ENCODE results near the gene ZNF827.

The ZNF827 gene, protein sequence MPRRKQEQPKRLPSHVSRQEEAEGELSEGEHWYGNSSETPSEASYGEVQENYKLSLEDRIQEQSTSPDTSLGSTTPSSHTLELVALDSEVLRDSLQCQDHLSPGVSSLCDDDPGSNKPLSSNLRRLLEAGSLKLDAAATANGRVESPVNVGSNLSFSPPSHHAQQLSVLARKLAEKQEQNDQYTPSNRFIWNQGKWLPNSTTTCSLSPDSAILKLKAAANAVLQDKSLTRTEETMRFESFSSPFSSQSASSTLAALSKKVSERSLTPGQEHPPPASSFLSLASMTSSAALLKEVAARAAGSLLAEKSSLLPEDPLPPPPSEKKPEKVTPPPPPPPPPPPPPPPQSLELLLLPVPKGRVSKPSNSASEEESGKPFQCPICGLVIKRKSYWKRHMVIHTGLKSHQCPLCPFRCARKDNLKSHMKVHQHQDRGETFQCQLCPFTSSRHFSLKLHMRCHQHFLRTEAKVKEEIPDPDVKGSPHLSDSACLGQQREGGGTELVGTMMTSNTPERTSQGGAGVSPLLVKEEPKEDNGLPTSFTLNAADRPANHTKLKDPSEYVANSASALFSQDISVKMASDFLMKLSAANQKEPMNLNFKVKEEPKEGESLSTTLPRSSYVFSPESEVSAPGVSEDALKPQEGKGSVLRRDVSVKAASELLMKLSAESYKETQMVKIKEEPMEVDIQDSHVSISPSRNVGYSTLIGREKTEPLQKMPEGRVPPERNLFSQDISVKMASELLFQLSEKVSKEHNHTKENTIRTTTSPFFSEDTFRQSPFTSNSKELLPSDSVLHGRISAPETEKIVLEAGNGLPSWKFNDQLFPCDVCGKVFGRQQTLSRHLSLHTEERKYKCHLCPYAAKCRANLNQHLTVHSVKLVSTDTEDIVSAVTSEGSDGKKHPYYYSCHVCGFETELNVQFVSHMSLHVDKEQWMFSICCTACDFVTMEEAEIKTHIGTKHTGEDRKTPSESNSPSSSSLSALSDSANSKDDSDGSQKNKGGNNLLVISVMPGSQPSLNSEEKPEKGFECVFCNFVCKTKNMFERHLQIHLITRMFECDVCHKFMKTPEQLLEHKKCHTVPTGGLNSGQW

DNA sequence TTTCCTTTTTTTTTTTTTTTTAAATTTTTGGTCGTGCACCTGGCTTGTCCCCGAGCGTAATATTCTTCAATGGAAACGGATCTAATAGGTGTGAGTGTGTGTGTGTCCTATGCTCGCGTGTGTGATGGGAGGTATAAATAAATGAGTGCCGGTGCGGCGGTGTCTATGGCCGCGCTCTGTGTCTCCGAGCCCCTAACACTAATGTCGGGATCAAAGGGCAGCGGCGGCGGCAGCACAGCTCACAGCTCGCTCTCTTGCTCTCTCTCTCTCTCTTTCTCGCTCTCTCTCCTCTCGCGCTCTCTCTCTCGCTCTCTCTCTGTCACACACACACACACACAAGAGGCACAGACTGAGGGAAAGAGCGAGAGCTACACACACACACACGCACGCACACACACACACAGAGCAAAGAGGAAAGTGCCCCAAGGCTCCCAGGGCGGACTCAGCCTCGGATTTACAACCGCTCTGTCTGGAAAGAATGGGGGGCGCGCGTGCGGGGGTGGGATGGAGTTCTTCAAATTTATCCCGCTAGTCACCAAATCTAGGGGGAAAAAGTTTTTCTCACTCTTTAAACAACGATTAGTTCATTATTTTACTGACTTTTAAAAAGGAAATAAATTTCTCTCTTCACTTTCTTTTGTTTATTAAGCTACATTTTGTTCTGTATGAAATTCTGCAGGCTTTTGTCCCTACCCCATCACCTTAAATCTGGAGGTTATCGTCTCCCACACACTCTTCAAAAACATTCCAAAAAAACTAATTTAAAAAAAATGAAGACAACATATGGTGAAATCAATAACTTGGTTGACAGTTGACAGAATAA lies at the start of gene ZNF827:
TSS of gene ZNF827 (minus strand) at position 206 of the 823 bp plus-strand sequence. CDS start 416 bp downstream, outside the sequence.
- DNase-seq (ENCODE audit: low read depth in 2 of 2): peak; percentile 34 to 39

DNA sequence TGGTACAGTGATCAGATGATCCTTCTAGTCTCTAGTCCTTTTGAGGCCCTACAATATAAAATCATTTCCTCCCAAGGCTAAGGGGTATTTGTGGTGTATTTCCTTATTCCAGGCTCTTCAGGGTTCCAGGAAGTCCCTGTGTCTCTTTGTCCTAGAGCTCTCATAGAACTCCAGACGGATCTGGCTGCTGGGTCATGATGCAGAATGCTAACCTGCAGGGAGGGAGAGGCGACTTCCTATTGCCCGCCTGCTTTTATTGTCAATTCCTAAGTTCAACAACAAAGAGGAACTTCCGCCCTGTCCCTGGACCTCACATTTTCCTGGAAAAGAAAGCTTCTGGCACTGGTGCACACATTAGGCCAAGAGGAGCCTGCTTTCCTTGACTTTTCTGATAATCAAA lies 45.9 kb upstream of the ZNF827 start:
- no peak for DNase-seq (ENCODE audit: low read depth in 2 of 2)

DNA sequence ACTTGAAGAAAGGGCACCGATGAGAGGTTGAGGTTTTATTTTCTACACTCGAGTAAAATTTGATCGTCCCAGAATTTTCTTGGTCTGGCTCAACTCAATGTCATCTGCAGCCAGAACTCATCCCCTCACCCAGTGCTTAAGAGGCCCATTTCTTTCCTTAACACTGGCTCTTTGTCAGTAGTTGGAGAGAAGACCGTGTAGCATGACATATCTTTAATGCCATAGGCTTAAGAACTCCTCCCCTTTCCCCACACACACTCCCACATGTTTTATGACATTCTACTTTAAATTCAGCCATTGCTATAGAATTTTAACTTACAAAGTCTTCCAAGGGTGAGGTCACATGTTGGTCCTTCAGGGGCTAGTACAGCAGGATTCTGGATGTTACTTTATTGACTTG lies 44.2 kb upstream of the ZNF827 start:
- no peak for DNase-seq (ENCODE audit: low read depth in 2 of 2)

DNA sequence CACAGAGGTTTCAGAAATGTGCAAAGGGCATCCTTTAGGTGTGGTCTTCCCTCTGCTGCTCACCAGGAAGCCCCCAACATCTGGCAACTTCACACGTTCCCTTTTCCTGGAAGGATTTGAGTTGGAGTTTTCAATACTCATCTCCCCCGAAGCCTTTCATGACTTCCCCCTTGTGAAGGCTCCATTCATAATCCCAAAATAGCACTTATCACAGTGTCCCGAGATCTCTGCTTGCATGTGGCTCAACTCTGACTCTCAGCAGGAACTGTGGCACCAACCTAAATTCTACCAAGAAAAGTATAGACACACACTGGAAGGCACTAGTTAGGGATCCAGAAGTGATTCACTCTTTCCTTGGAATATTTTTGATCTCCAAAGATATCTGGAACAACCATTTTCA lies 40.5 kb upstream of the ZNF827 start:
- DNase-seq (ENCODE audit: low read depth in 2 of 2): no peak

DNA sequence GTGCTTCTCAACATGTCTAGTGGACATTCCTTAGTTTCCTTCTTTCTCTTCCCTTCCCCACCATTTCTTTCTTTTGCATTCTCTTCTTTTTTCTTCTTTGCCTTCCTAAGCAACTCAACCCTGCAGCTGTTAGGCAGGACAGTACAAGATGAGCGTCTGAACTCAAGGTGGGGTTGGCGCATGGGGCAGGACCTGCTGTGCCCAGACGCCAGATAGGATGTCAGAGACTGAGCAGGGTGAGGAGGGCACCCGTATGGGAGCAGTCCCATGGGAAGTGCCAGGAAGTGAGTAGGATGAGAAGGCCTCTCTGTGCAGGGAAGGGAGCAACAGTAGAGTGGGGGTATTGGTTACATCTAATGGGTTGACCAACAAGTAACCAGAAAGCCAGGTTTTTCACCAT lies 38.1 kb upstream of the ZNF827 start:
- DNase-seq (ENCODE audit: low read depth in 2 of 2): no peak

DNA sequence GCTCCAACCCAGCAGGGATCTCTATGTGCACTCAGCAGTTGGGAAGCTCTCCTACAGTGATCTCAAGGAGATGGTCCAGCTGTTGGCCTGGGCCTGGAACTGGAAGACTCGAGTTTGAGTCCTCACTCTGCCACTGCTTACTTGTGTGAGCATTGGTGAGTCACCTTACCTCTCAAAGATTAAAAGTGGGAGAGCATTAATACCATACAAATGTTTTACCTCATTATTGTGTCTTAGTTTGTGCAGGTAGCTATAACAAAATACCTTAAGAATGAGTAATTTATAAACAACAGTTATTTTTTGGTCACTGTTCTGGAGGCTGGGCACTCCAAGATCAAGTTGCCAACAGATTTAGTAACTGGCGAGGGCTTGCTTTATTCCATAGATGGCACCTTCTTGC lies 21.4 kb upstream of the ZNF827 start:
- DNase-seq (ENCODE audit: low read depth in 2 of 2): no peak

DNA sequence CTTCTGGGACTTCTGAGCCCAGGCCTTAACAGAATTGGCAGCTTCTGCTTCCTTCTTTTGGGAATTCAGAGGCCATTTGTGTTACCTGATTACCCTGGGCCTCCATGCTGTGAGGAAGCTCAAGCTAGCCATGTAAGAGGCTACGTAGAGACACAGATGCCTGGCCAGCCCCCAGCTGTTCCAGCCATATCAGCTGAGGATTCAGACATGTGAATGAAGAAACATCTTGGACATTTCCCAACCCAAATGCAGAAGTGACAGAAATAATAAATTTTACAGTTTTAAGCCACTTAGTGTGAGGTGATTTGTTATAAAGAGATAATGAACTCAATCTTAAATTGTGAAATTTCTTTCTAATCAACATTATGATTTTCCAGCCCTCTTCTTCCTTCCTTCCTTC lies 18.7 kb upstream of the ZNF827 start:
- no peak for DNase-seq (ENCODE audit: low read depth in 2 of 2)

DNA sequence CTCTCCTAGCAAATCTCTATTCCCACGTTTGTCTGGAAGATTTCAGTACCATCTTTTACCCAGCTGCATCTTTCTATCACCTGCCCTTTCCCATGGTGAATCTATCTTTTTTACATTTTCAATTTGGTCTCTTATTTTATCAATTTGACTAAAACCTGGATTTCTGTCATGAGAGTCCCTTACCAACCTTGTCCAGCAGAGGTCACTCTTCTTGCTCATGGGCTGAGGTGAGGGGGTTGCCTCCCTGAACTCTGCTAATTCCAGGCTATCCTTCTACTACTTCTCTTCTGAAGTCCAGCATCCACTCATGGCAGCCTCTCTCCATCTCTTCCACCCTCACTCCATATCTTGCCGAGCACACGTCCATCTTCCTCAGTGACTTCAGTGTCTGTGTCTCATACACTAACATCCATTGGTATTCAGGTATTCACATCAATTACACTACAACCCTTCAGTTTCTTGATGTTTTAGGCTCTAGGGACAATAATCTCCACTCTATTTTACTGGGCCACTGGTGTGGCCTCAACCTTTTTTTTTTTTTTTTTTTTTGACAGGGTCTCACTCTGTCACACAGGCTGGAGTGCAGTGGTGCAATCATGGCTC lies 17.8 kb upstream of the ZNF827 start:
- DNase-seq (ENCODE audit: low read depth in 2 of 2): no peak

DNA sequence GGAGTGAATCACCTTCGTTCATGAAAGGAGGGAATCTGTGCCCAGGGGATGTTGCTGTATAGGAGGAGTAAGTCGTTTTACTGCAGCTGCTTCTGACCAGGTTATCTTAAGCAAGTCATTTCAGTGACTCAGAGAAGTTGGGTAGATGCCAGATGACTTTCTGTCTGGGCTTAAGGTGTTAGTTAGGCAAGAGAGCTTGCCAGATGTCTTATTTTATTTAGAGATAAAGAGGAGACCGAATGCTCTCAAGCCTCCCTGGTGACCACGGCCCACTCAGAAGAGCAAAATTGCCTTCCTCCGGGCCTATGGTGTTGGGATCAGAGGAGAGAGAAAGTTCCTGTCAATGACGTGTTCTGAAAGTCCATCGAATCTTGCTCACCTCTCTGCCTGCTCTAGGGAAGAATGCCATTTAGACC lies 16.3 kb upstream of the ZNF827 start:
- DNase-seq (ENCODE audit: low read depth in 2 of 2): no peak

DNA sequence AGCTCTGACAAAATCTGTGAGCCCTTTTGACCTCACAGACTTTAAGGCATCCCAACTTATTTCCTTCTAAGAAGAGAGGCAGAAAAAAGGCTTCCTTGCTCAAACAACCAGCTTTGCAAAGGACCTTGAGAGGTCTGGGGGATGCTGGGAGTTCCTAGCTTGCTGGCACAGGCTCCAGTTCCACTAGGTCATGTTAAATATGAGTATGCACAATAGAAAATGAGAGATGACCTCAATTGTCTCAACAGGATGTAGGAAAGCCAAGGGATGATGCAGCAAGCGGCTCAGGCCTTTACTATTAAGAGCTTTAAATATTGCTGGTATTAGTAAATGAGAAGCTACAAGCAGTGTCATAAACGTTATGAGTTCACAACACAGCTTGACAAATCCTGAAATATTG lies 13.3 kb upstream of the ZNF827 start:
- no peak for DNase-seq (ENCODE audit: low read depth in 2 of 2)

DNA sequence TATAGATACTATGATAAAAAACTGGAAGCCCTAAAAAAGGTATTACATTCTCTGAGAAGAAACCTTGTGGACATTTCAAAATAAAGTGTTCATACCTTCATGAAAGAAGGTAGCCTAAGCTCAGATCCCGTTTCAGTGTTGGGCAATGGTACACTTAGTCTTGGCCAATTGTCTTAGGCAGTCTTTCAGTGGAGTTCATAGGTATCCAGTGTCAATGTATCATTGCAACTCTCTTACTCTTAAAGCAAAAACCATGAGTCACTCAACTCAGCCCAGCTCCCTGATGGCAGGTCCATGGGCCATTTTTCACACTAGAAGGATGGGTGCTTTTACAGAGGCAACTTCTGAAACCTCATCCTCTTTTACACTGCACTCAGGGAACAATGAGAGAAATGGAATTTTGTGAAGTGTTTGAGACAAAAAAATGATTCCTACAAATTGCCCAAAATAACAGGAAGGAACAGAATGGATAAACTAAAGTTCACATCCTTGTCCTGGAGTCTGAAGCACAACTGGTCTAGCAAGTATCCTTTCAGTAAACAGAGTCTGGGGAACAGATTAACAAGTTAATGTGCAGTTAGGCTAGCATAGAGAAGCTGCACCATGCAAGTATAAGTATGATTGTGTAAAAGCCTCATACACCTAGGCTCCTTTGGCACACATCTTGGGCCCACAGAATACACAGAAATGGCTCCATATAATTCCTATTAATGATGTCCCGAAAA lies 7.0 kb upstream of the ZNF827 start:
- no peak for DNase-seq (ENCODE audit: low read depth in 2 of 2)

DNA sequence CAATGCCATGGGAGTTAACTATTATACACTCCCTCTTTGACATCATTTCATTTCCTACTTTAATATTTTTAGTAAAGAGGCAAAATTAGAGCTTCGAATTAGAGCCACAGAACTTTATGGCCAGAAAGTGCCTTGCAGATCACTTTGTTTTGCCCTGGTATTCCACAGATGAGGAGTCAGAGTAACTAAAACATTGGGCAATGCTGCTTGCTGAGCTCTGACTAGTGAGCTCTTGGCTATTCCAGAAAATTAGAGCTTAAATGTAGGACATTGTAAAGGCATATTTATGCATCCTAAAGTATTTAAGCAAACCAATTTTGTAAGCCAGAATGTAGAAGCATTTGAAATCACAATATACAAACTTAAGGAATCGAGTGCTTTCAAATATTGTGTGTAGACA lies 6.3 kb upstream of the ZNF827 start:
- no peak for DNase-seq (ENCODE audit: low read depth in 2 of 2)

DNA sequence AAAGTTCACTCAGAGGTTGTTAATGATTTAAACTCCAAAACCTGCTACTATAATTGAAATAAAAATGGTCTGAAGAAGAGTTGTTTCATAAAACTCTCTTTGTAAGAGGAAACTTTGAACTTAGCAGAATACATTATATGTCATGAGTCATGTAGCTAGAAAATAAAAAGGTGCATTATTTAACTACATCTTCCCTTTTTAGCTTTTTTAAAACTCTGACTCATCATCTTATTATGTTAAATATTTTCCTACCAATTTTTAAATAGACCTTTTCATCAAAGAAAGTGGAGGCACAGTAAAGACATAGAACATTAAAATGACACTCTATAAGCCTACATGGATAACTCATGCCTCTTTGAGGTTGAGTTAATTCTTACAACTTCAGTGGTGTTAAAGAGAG lies 1.2 kb upstream of the ZNF827 start:
- no peak for DNase-seq (ENCODE audit: low read depth in 2 of 2)

DNA sequence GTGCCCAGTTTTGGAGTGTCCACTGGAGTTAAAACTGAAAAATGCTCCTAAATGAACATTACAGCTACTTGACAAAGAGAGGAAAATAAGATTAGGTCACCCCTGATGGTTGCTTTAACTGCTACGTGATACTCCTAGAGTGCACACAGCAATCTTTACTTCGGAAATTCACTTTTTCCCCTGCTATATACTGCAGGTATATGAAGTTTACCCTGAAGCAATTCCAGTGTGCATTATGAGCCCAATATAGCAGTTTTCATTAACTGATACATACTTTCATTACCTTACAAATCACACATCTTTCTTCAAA lies 773 bp upstream of the ZNF827 start:
- DNase-seq (ENCODE audit: low read depth in 2 of 2): no peak

DNA sequence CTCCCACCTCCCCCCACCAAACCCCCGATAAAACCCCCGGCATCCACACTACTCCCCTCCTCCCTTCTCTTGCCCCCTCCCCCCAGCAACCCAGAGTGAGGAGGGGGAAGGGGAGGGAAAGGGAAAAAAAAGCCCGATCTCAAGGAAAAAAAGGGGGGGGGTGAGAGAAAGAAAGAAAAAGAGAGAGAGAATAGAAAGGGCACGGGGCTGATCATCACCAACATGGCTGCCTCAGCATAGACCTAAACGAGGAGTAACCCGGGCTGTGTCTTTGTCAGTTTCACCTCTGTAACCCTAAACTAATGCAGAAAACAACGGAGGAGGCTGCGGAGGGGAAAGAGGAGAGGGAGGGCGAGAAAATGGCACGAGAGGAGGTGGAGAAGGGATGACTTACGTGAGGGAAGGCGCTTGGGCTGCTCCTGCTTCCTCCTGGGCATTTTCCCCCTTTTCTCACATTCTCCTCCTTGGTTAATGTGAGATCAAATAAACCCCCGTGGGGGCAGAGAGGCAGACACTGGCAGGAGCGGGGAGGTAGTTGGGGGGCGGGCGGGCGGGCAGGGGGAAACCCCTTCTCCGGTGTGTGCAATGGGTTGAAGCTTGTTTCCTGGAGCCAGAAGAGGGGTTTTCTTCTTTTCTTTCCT lies 532 bp downstream of the ZNF827 start:
- peak; percentile 4 to 17 for DNase-seq (ENCODE audit: low read depth in 2 of 2)

DNA sequence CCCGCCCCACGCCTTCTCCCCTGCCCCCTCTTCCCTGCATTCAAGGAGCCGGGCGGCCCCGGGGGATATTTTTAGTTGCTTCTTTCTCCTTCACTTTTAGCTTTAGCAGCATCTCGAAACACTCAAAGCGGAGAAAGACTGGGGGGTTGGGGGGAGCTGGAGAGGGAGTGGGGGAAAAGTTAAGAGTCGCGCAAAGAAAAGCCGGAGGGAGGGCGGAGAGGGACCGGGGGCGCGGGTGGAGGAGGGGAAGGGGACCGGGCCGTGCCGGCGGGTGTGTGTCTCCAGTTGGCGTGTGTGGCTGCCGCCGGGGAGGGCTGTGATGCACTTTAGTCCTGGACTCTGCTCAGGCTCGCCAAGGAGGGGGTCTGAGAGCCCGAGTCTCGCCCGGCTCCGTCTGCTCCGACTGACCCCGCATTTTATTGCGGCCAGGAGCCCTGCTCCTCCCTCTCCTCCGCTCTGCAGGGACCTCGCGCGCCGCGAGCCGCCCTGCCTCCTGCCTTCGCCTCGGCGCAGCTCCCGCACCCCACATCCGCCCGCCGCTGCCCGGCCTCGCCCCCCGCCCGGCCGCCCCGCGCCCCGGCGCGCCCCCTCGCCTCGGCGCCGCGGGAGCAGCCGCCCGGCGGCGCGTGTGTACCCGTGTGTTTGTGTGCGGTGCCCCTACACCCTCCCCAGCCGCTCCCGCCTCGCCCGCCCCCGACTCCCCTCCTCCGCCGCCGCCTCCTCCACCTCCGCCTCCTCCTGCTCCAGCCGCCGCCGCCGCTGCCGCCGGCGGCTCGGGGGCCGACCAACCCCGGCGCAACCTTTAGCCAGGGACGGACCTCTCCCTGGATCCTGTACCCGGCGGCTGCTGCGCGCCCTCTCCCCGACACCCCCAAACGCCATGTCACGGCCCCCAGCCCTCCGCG lies 1.4 kb downstream of the ZNF827 start:
- peak in 1 of 2 donors; percentile 12 for DNase-seq (ENCODE audit: low read depth in 2 of 2)

DNA sequence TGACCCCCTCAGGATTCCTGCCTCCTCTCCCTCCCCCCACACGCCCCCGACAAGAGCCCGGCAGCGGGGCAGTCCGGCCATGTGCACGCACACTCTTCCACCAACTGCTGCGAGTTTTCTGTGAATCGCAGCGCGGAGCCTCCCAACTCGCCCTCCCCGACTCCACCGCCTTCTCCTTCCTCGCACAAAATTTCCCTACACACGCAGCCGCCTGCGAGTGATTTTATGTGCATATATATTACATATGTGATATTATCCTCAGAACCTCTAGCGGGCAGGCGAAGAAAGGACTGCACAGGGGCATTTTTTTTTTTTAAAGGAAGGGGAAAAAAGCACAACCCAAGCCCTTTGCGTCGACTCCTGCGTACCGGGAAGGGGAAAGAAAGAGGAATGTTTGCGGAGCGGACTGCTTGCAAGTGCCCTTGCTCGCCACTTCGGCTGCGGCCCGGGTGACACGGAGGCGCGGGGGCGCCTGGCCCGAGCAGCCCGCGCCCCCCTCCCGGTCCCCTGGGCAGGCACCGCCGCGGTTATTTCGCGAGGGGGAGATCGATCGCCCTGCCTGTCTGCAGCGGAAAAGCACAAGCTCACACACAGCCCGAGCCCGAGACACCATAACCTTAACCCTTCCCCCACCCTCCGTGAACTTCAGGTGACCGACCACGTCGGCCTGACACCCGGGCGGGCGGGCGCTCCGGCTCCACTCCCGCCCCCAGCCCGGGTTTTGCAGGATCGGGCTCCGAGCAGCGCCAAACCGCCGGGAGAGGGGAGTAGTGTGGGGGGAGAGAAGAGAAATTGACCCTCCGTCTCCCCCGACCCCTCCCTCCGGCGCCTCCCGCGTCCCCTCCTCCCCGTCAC lies 2.3 kb downstream of the ZNF827 start:
- DNase-seq (ENCODE audit: low read depth in 2 of 2): peak; percentile 23 to 24
